Measurements from ENCODE around the gene SUPT3H. TPM values are rescaled to one million over a fixed set of nuclear protein-coding genes. Genes with fewer than 3 reads are reported as not detected.

The SUPT3H gene
- total RNA-seq, 4 donors from 2014 or later: 1.6 to 5.6 (median 3.8) TPM

DNA sequence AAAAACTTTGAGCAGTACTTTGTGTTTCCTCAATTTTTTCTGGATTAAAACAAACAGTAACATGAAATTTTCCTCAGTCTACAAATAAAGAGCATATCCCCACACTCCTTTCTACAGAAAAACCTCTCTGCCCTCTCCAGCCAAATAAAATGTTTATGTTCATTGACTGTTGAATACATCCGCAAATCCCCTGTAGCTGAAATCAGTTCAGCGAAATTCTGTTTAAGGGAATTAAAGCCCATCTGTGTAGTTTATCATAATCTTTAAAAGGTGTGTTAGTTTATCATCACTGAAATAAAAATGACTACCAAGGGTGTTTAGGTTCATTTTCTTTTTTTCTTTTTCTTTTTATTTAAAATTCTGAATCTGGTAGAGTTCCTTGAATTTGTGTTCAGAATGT lies 207.4 kb downstream of the SUPT3H start:
- no peak for DNase-seq (ENCODE audit: low spot score in 2 of 2)
- TF ChIP-seq, protein P1, sequence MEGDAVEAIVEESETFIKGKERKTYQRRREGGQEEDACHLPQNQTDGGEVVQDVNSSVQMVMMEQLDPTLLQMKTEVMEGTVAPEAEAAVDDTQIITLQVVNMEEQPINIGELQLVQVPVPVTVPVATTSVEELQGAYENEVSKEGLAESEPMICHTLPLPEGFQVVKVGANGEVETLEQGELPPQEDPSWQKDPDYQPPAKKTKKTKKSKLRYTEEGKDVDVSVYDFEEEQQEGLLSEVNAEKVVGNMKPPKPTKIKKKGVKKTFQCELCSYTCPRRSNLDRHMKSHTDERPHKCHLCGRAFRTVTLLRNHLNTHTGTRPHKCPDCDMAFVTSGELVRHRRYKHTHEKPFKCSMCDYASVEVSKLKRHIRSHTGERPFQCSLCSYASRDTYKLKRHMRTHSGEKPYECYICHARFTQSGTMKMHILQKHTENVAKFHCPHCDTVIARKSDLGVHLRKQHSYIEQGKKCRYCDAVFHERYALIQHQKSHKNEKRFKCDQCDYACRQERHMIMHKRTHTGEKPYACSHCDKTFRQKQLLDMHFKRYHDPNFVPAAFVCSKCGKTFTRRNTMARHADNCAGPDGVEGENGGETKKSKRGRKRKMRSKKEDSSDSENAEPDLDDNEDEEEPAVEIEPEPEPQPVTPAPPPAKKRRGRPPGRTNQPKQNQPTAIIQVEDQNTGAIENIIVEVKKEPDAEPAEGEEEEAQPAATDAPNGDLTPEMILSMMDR (IDR thresholded peaks at IDR 0.05): no peak
- no peak for TF ChIP-seq POLR2A (IDR thresholded peaks at IDR 0.05)
- H3K4me3 ChIP-seq (ENCODE audit: low read depth, poor library complexity, severe bottlenecking): no peak overlapping the region
- intact Hi-C loops (cut with DNase I; ENCODE audit: low total_unique reads): no loop called here
- WGBS, 2 donors: 93 to 96% methylated on average over 2 of the region's 2 CpGs

GRCh38 chr6:45169815-45170214 lies 207.9 kb downstream of the SUPT3H start:
- no peak for TF ChIP-seq POLR2A (IDR thresholded peaks at IDR 0.05)
- TF ChIP-seq, protein P1 (IDR thresholded peaks at IDR 0.05): no peak
- WGBS, 2 donors: 69 to 78% methylated on average over 2 of the region's 2 CpGs
- no peak overlapping the region for H3K4me3 ChIP-seq (ENCODE audit: low read depth, poor library complexity, severe bottlenecking)
- DNase-seq (ENCODE audit: low spot score in 2 of 2): no peak
- intact Hi-C loops (cut with DNase I; ENCODE audit: low total_unique reads): no loop called here

DNA sequence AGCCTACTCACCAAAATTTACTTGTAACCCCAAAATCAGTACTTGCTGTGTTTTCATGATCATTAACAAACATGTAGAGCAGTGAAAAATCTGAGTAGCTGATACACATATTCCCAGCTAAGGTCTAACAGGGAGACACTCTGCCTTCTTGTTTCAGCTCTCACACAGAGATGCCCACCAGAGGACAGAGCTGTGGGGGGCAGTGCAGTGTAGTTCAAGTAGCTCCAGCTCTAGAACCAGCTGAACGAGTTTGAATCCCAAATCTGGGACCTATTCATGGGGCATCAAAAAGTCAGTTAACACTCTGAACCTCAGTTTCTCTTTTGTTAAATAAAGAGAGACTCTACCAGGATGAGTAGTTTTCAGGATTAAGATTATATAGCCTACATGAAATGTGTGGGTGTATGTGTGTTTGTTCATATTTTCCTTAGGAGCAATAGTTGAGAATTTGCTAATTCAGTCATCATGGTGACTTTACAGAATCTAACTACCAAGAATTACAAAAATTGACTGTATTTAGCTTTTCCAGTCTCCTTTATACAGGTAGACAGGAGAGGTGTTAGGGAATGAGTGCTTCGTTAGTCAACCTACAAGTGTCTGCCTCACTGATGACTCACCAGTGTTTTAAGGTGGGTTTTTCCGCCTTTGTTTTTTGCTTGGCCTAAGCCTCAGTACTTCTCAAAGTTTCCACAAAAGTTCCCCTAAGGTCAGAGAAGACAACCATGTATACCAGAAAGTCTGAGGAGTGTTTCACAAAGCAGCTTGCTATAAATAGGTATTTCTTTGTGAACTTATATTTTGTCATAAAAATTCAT lies 213.6 kb downstream of the SUPT3H start:
- no peak overlapping the region for H3K4me3 ChIP-seq (ENCODE audit: low read depth, poor library complexity, severe bottlenecking)
- intact Hi-C loops (cut with DNase I; ENCODE audit: low total_unique reads): no loop called here
- DNase-seq (ENCODE audit: low spot score in 2 of 2): no peak
- WGBS, 2 donors: 79 to 82% methylated on average over 3 of the region's 3 CpGs
- TF ChIP-seq, protein P1 (IDR thresholded peaks at IDR 0.05): no peak
- TF ChIP-seq POLR2A (IDR thresholded peaks at IDR 0.05): no peak

DNA sequence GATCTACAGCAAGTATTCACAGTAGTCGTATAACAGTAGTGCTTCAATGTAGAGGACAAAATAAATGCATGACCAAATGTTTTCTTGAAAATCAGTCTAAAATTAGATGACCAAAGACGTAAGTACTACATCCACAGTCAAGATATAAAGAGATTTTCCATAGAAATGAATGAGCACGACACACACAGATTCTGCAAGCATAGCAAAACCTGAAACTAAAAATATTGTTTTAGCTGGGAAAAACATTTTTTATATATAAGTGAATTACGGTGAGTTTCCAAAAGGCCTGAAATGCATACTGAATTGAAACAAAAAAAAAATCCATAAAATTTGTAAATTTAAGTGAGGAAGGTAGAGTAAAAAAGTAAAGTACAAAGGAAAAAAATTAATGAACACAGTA lies 217.4 kb downstream of the SUPT3H start:
- TF ChIP-seq POLR2A (IDR thresholded peaks at IDR 0.05): no peak
- TF ChIP-seq, protein P1 (IDR thresholded peaks at IDR 0.05): no peak
- WGBS, 2 donors: 92 to 94% methylated on average over 4 of the region's 4 CpGs
- intact Hi-C loops (cut with DNase I; ENCODE audit: low total_unique reads): no loop called here
- H3K4me3 ChIP-seq (ENCODE audit: low read depth, poor library complexity, severe bottlenecking): no peak overlapping the region
- DNase-seq (ENCODE audit: low spot score in 2 of 2): no peak

- no peak overlapping the region for H3K4me3 ChIP-seq (ENCODE audit: low read depth, poor library complexity, severe bottlenecking)
- 74 to 78% methylated on average over 2 of the region's 2 CpGs for WGBS, 2 donors
- no peak for DNase-seq (ENCODE audit: low spot score in 2 of 2)
- intact Hi-C loops (cut with DNase I; ENCODE audit: low total_unique reads): no loop called here
- TF ChIP-seq, protein P1 (IDR thresholded peaks at IDR 0.05): no peak
- no peak for TF ChIP-seq POLR2A (IDR thresholded peaks at IDR 0.05)
Observed at GRCh38 chr6:45156075-45156474, 221.7 kb downstream of the SUPT3H start.

Data from lower leg skin (tissue), 4 donors.